Heart left ventricle (tissue), 13 donors: Measurements from ENCODE around the gene MYH11.

Experiments used
- POLR2A ChIP-seq, 2 donors: fragments of 450-650 bp; IDR thresholded peaks; one replicate each; pipeline ENCODE4 v1.6.1; 2017; ENCODE audit warnings: antibody characterized with exemption in 2 of 2, mild to moderate bottlenecking in 2 of 2, moderate library complexity in 2 of 2
- TF ChIP-seq, protein P1 (sequence below), 12 donors: fragments of 200-600 bp; sonication (generic) in 4 of 12; IDR thresholded peaks; one replicate each; pipeline versions ENCODE4 v1.5.0 to v1.8.0; 2018 to 2022; ENCODE audit warnings: antibody characterized with exemption in 12 of 12, mild to moderate bottlenecking in 5 of 12
- donor health status: ischemic (EF 13 %, LVEDD 7.1; RV severe dilation, severe dysfunction).
- donor health status: DM: no; HTN: yes; CAD: no.
- donor health status: DM: no; HTN: no; CAD: no.
- donor health status: ischemic (EF 25% LVEDD 6.9; RV normal size, moderate dysfunction).
- donor health status: ischemic (EF 25% LVEDD 5.7; RV mildly dilated, moderate dysfunction).
- donor health status: ischemic (EF 35%, LVEDD 5.7; RV mildly dilated, moderate dysfunction).
- donor health status: nonischemic (EF 11% LVEDD 7.7; RV severe dilation, severe dysfunction).
- donor health status: DM: yes; HTN: yes; CAD: no.
- donor health status: PGD.
- donor health status: ischemic (EF 29% LVEDD 5.4; RV normal size, mild dysfunction).
- donor health status: nonischemic (EF 23%, LVEDD 6.1; RV moderate dilation, normal function).

DNA sequence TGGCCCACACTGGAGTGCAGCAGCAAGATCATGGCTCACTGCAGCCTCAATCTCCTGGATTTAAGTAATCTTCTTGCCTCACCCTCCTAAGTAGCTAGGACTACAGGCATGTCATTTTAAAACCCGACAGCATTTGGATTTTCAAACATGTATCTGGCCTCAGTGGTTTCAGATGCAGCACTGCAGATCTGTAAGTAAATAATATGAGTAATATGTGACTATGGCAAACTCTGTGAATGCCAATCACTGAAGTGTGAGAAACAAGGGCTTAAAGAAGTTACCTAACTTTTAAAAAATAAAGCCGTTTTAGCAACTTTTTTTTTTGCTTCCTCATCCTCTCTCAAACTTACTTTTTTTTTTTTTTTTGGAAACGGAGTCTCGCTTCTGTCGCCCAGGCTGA, 19.7 kb upstream of the MYH11 start:
- TF ChIP-seq, protein P1, sequence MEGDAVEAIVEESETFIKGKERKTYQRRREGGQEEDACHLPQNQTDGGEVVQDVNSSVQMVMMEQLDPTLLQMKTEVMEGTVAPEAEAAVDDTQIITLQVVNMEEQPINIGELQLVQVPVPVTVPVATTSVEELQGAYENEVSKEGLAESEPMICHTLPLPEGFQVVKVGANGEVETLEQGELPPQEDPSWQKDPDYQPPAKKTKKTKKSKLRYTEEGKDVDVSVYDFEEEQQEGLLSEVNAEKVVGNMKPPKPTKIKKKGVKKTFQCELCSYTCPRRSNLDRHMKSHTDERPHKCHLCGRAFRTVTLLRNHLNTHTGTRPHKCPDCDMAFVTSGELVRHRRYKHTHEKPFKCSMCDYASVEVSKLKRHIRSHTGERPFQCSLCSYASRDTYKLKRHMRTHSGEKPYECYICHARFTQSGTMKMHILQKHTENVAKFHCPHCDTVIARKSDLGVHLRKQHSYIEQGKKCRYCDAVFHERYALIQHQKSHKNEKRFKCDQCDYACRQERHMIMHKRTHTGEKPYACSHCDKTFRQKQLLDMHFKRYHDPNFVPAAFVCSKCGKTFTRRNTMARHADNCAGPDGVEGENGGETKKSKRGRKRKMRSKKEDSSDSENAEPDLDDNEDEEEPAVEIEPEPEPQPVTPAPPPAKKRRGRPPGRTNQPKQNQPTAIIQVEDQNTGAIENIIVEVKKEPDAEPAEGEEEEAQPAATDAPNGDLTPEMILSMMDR (IDR thresholded peaks at IDR 0.05) = no peak
- no peak for TF ChIP-seq POLR2A (IDR thresholded peaks at IDR 0.05)
